GM19463 (cell line): ENCODE results near the gene RAI1.

Experiments used
- ATAC-seq: cut with Tn5 transposase; IDR thresholded peaks from one replicate; pipeline ENCODE4 v1.9.1; 2021; ENCODE audit warnings: mild to moderate bottlenecking, moderate library complexity; ENCODE audit not compliant: unreplicated experiment

The RAI1 gene

DNA sequence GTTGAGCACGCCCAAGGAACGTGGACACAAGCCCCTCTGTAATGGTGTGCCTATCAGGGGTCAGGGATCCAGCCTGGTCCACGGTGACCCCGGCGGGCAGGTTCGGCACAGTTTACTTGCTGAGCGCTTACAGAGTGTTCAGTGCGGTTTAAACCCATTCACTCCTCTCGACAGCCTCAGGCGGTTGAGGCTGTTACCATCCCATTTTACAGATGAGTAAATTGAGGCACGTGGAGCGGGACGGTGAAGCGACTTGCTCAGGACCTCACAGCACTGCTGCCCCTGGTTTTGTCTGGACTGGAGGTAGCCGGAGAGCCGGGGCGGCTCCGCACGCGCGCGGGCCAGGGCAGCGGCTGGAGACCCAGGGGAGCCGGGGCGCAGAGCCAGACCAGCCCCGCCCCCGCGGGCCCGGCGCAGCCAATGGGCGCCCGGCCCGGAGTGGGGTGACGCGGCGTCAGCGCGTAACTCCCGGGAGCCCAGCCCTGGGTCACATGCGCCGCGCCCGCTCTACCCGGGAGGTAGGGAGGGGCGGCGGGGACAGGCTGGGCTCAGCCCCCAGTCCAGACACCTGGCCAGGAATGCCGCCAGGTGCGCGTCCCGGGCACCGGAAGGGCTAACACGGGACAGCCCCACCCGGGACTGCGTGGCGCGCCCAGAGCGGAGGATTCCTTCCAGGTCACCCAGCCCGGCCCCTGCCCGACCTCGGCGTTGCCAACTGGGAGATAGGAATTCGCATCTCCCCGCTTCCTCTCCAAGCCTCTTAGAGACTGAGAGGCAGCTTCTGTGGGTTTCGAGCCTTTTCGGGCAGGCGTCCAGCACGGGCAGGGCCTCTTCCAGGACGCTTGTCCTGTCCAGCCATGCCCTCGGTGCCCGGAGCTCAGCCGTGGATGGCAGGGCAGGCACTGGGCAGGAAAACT lies 158.8 kb downstream of the RAI1 start:
- peak; percentile 74 for ATAC-seq

DNA sequence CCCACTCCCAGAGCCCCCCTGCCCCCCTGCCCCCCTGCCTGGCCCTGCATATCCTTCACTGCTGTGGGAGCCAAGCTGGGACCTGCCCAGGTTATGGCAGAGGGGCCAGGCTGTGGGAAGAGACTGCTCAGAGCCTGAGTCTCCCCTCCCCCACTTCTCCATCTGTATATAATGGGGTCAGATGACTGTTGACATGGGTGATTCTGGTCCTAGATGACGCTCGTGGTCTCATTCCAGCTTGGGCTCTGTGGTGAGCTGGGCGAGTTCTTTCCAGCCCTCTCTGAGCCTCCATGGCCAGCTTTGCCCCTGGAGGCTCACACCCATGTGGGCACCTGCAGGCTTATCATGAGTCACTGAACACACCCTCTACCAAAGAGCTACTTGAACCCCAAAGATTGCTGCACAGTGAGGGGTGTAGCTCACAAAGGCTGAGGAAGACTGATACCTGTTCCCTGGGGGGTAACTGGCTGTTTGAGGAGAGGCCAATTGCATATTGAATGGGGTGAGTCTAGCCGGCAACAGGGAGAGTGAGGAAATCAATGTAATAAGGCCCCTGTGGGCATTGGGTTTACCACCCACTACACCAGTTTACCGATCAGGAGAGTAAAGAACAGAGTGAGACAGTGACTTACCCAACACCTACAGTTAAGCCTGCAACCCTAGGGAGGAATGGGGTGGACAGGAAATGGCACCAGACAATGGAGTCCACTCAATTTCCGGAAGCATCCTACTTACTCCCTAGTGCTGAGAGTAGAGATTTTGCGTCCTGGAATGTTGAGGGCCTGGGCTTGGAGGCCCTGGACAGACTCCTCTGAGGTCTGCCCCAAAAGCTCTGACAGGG lies 159.7 kb downstream of the RAI1 start:
- ATAC-seq: no peak

DNA sequence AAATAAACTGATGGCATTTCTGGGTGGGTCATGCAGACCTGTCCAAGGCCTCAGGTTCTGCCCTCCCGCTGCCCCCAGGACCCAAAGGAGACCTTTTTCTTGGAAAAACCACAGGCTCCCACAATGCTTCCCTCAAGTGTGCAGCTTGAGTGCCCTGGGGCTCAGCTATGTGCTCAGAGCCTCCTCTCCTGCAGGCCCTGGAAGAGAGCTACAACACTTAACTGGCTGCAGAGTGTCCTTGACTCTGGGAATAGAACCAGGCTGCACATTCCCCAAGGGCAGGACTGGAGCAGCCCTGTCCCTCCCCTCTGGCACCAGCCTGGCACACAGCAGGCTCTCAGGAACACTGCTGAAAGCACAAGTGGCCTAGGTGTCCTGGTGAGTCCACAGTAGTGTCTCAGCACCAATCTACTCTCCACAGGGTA lies 160.4 kb downstream of the RAI1 start:
- no peak for ATAC-seq

DNA sequence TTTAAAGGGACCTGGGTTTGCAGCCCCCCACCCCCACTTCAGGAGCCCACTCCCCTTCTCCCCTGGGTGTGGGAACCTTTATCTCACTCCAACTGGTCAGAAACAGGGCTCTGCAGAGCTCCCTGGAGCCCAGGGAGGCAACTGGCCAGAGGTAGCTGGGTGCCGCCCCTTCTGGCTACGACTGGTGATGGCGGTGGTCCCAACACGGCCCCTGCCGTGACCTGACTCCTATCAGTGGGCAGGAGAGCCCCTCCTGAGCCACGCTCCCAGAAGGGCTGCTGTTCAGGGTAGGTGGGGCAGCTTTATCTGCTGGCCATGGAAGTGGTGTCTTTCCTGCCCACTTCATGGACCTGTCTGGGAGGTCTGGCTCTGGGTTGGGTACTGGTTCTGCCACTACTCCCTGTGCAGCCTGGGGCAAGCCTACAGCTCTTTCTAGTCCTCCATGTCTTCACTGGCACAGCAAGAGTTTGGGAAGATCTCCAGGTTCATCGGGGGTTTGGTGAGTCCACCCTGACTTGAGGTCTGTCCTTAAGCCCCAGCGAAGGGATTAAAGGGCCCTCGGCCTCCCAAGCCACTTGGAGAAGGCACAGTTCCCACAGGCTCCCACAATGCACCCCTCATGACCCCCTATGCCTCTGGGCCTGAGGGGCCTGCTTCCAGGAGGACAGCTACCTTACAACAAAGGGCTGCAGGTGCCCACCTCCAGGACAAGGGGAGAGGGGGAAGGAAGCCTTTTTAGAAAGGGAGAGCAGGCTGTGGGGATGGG lies 161.0 kb downstream of the RAI1 start:
- ATAC-seq: no peak

DNA sequence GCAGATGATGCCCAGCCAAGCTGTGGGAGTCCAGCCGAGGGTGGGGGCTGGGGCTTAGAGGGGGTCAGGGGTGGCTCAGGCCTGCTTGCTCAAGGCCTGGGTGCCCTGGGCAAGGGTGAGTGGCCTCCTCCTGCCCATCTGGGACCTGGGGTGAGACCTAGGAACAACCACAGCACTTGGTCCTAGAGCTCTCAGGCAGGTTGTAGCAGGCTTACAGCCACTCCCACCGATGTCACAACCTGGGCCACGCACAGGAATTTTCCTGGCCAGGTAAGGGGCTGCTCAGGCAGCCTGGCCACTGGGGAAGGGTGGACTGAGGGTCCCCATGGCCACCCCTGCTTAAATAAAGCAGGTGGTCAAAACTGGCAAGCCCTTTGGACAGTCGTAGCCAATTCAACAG lies 161.8 kb downstream of the RAI1 start:
- no peak for ATAC-seq

DNA sequence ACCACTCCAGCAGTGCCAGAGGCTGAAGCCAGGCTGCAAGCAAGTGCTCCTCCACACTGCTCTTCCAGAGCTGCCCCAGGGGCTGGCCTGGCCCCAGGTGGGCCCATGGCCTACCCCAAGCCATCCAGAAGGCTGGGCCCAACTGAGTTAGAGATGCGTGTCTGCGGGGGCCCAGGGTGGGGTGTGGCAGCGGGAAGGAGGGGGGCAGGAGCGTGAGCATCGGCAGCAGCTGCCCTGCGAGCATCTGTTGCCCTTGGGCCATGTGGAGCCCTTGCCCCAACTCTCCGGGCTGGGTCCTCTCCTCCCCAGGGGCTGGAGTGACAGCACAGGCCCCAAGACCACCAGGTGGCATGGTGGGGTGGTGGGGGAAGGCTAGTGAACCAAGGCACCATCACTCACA lies 162.8 kb downstream of the RAI1 start:
- ATAC-seq: no peak

DNA sequence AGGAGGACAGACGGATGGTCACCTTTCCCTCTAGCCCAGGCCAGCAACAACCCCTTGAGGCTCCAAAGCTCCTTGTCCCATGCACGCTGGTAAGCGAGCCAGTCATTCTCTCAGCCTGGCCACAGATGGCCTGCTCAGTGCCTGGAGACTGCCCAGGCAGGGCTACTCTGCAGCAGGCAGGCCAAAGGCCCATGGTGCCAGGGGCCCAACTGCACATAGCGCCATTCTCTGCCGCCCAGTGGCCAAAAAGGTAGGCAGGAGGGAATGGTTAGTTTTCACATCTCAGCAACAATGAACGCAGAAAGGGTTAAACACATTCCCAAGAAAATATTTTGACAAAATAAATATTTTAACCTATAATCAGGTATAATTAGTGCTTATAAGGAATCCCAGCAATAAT lies 163.2 kb downstream of the RAI1 start:
- ATAC-seq: no peak

DNA sequence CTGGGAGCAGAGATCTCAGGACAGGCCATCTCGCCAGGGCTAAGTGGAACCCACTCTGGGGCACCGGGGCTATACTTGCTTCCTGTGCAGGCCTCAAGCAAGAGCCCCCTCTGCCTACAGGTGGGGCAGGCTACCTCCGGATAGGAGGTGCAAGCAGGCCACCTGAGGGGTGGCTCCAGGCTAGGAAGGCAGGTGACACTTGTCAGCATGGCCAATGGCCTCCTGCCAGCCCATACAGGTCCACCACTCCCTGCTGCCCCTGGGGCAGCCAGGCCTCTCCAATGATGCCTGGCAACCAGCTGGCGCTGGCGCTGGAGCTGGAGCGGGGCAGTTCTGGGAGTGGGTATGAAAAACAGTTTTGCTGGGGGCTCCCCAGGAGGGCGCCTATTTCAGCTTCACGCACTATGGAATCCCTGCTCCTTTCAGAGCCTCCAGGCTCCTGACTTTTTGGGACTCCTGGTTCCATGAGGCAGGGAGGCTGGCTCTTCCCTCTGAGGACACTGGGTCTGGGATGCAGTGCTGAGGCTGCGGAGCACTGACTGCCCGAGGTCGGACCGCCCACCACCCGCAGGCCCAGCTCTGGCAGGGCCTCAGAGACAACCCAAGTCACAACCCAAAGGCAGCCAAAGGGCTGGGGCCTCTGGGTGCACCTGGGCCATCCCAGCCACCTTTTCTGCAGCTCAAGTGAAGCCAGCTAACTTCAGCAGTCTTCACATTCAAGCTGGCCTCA lies 164.0 kb downstream of the RAI1 start:
- ATAC-seq: no peak

DNA sequence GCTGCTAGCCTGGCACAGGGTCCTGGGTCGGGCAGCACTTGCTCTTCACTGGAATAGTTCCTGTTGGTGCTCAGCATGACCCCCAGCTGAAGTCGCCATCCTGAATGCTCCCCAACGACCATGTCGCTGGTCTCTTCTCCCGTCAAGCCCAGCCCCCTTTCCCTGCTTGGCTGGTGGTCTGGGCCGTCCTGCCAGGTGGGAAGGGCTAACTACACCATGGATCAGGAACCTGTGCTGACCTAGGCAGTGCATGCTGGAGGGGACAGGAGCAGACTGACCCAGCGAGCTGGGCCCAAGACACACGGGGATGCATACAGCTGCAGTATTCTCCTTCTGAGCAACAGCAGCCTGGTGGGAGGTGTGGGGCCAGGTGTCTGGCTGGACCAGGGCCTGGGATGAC lies 164.7 kb downstream of the RAI1 start:
- no peak for ATAC-seq

DNA sequence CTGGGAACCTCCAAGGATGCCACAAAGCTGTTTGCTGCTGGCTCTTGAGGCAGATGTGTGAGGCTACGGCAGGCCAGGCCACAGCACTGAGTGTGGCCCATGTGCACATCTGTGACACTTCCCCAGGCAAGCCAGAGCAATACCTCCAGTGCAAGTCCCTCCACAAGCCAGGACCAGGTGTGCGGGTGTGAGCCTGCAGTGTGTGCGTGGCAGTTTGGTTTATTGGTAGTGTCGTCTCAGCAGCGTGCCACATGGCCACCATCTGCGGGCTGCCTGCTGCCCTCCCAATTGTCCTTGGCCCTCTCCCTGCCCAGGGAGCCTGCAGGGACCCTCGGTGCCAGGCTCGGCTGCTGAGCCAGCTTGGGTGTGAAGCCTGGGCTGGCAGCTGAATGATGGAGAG lies 165.4 kb downstream of the RAI1 start:
- no peak for ATAC-seq

DNA sequence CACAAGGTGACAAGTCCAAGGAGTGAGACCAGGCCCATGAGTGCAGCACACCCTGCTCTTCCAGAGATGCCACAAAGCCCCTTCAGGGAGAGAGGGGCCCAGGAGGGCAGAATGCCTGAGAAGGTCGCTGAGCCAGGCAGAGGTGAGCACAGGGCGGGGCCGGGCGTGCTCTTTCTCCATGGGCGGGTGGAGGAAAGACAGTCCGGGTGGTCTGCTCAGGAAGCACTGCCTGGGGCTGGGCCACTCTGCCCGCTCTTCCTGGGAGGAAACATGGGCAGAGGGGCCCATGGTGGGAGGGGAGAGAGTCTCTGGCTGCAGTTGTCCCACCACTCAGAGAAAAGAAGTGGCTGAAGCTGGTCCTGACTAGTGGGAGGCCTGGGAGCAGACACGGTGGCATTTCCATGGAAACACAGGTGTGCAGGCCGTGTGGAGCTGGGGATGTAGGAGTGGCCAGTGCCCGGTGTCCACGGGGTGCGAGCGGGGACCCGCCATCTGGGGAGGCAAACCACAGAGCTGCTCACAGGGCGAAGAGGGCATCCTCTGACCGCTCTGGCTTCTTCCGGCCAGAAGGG lies 165.9 kb downstream of the RAI1 start:
- no peak for ATAC-seq

DNA sequence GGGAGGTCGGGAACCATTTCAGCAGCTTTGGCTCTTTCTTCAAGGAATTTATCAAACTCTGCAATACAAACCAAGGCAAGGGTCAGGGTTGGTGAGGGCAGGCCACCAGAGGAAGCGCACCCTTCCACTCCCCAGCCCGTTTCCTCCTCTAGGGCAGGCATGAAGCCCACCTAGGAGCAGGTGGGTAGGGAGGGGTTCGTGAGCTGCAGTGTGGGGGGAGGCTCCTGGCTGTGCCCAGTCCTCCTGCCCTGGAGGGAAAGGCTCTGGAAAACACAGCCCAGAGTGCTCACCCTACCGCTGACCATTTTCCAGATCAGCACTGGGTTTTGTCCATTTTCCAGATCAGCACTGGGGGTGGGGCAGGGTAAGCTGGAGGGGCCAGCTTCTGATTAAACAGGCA lies 166.5 kb downstream of the RAI1 start:
- ATAC-seq: no peak

DNA sequence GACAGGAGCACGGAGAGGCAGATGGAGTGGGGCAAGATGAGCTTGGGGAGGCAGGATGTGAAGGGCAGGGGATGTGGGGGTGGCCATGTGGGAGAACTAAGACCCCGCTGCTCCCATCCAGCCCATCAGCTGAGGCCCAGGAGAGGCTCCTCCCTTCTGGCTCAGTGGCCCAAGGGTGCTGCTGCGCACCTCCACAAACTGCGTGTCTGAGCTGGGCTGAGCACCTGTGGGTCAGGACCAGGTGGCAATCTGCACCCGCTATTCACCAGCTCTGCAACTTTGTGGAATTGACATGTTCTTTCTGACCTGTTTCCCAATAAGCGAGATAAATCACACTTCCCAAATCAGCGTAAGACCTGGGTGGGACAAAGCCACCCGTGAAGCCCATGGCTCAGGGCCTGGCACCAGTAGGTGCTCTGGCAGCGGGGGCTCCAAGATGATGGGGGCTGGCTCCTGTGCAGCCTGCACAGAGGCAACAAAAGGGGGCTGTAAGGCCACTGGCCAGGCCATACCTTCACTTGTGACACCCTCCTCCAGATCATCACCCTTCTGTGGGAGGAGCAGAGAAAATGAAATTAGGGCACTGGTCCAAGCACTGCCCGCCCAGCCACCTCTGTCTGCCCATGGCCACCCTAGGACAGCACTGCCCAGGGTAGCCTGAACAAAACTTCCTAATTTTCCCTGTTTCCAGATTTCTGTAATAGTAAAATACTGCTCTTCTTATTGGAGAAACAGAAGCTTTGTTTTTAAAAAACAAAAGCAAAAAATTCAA lies 167.2 kb downstream of the RAI1 start:
- ATAC-seq: no peak

DNA sequence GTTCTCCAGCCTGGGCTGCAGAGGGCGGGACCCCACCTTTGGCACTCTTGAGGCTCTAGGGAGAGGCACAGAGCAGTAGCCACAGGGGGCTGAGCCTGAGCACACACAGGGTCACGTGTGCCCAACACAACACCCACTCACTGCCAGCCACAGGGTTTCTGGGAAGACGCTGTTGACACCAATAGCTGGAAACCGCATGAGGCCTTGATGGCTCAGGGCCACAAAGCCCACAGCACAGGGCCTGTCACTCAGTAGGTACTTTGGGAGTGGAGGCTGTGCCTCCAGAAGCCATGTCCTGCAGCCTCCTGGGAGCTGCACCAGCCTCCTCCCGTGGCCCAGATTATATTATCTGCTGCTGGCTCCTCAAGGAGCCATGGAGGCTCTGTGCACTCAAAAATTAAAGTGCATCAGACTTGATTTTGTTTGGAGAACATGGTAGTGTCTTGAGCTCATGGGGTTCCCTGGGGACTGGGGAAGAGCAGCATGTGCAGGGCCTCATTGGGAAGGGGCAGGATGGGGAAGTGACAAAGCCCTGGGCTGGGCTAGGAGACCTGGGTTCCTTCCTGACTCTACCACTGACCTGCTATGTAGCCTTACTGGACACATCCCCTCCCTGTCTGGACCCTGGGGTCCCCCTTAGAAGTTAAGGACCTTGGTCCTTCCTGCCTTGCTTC lies 168.0 kb downstream of the RAI1 start:
- peak; percentile 71 for ATAC-seq

DNA sequence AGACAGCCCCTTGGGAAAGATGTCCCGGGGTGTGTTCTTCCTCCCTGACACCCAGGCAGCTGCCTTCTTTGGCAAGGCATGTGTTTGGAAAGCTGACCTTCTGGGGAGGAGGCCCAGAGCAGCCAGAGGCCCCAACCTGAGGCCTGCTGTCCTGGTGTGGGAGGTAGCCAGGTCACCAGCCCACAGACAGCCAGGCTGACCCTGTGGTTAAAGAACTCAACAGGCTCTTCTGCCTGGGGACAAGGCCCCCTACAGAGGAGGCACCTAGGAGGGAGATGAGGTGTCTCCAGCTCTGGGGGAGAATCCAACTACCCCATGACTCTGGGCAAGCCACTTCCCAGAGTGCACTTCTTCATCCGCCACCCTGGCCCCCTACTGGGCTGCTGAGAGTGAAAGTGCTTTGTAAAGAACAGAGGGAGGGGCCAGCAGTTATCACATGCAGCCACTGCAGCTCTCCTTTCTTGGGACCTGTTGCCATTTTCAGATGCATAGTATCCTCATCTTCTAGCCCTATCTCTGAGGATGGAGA lies 168.7 kb downstream of the RAI1 start:
- ATAC-seq: no peak

DNA sequence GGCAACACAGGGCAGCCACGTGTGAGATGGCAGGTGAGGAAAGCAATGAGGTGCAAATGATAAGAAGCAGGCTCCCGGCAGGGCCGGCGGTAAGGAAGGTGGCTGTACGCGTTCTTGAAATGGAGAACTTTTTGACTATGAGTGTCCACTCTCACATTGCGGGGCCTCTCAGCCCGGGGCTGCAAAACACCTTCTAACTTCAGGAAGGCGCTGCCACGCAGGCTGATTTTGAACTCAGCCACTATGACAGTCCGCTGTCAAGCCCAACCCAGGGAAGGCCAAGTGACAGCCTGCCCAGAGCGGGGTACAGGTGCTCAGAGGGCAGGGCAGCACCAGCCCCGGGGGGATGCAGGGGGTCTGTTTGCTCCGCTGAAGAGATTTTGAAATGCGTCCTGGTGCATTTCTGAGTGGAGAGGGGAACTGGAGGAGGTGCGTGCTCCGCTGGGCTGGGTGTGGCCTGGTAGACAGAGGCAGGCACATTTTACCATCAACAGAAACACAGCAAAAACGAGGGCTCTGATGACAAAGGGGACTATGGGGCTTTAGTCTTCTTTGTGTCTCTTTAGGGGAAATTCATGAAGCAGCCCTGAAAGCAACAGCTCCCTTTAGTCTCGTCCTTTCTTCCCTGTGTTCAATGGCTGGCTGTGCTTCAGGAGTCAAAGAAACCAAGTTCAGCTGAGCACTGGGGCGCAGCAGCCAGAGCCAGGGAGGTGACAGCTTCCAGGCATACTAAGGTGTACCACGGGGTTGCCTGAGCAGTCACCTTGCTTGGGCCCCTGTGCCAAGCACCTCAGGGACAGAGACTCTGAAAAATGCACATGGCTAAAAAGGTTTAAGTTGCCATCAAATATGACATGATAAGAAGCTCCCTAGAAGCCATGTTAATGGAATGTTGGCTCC lies 170.1 kb downstream of the RAI1 start:
- no peak for ATAC-seq

DNA sequence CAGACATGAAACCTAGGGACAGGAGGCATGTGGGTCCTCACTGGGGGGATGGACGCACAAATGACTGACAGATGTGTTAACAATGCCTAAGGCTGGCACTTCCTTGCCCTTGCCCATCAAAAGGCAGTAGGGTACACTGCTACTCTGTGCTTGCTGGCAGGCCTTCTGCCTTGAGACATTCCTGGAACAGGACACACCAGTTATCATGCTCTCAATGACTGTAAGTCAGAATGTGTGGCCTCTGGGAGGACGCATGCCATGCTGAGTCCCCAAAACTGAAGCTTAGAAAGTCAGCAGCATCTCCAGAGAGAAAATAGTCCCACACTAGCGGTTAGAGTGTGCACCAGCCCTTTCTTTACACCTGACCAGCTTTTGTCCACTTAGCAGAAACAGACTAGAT lies 171.7 kb downstream of the RAI1 start:
- no peak for ATAC-seq
